ENCODE measurements around the gene ANKRD29. TPM values are rescaled to one million over a fixed set of nuclear protein-coding genes. Genes with fewer than 3 reads are reported as not detected.

ANKRD29 gene
- total and polyA plus RNA-seq, 12 donors = 5.3 to 24.9 (median 9.7) TPM

GRCh38 chr18:23648940-23649607, 13.6 kb downstream of the ANKRD29 start:
- Histone ChIP-seq H3K4me1 (replicated peaks in 1 of 2) (no peaks in the 10 kb centered on the region), H3K27me3 (no peaks in the 10 kb centered on the region), H3K9me3 (replicated peaks in 1 of 3) (no peaks in the 10 kb centered on the region), H3K4me3 (no peak overlapping the region), H3K27ac (no peak overlapping the region), H3K36me3 (replicated peaks in 1 of 2) (no peaks in the 10 kb centered on the region)
- intact Hi-C loops (cut with DNase I) = no loop called here
- 62 to 74% (median 65%) methylated on average over 8 of the region's 8 CpGs for WGBS, 4 donors
- TF ChIP-seq POLR2A (IDR thresholded peaks at IDR 0.05) (no peak), CTCF (IDR thresholded peaks at IDR 0.05) (no peak)
- DNase-seq = no peak

GRCh38 chr18:23648456-23648855, 14.3 kb downstream of the ANKRD29 start:
- H3K4me3 ChIP-seq = no peak overlapping the region
- DNase-seq = no peak
- intact Hi-C loops (cut with DNase I) = no loop called here
- no peak overlapping the region for H3K27ac ChIP-seq
- 84 to 93% (median 86%) methylated on average over 3 of the region's 3 CpGs for WGBS, 4 donors
- no peaks in the 10 kb centered on the region for H3K27me3 ChIP-seq
- no peaks in the 10 kb centered on the region for H3K4me1 ChIP-seq (replicated peaks in 1 of 2)
- H3K36me3 ChIP-seq (replicated peaks in 1 of 2) = no peaks in the 10 kb centered on the region
- TF ChIP-seq CTCF (IDR thresholded peaks at IDR 0.05) = no peak
- no peak for TF ChIP-seq POLR2A (IDR thresholded peaks at IDR 0.05)
- no peaks in the 10 kb centered on the region for H3K9me3 ChIP-seq (replicated peaks in 1 of 3)

GRCh38 chr18:23646282-23646681, 16.4 kb downstream of the ANKRD29 start:
- no peak for TF ChIP-seq CTCF (IDR thresholded peaks at IDR 0.05)
- TF ChIP-seq POLR2A (IDR thresholded peaks at IDR 0.05) = no peak
- DNase-seq = no peak
- WGBS, 4 donors = 80 to 83% (median 81%) methylated on average over 2 of the region's 2 CpGs
- intact Hi-C loops (cut with DNase I) = no loop called here
- H3K4me1 ChIP-seq (replicated peaks in 1 of 2) = no peaks in the 10 kb centered on the region
- no peak overlapping the region for H3K4me3 ChIP-seq
- H3K36me3 ChIP-seq (replicated peaks in 1 of 2) = no peaks in the 10 kb centered on the region
- H3K27ac ChIP-seq = no peak overlapping the region
- H3K9me3 ChIP-seq (replicated peaks in 1 of 3) = no peaks in the 10 kb centered on the region
- no peaks in the 10 kb centered on the region for H3K27me3 ChIP-seq

- Histone ChIP-seq H3K4me1 (replicated peaks in 1 of 2) (no peaks in the 10 kb centered on the region), H3K27me3 (no peaks in the 10 kb centered on the region), H3K36me3 (replicated peaks in 1 of 2) (no peaks in the 10 kb centered on the region), H3K27ac (no peak overlapping the region), H3K9me3 (replicated peaks in 1 of 3) (no peaks in the 10 kb centered on the region), H3K4me3 (no peak overlapping the region)
- 90 to 92% (median 91%) methylated on average over 4 of the region's 4 CpGs for WGBS, 4 donors
- TF ChIP-seq POLR2A (IDR thresholded peaks at IDR 0.05) (no peak), CTCF (IDR thresholded peaks at IDR 0.05) (no peak)
- DNase-seq = no peak
- intact Hi-C loops (cut with DNase I) = no loop called here
Observed at GRCh38 chr18:23645568-23646175, 17.0 kb downstream of the ANKRD29 start.

Measured in adrenal gland (tissue), 12 donors.